Fibroblast of pulmonary artery (primary cell): ENCODE results near the gene ST8SIA1.
A peak's percentile ranks its signal among the peaks of the same experiment; 100 is the strongest.

Experiments used
- DNase-seq: peaks from one replicate; pipeline ENCODE4 v3.0.0-alpha.2; 2010; ENCODE audit warnings: low read depth
- H3K4me3 ChIP-seq: replicated peaks from 2 replicates; pipeline ENCODE4 v1.5.1; 2011; ENCODE audit warnings: low read depth, mild to moderate bottlenecking, control low read depth, low read length, moderate library complexity
- TF ChIP-seq, protein P1 (sequence below): IDR thresholded peaks from 2 replicates; pipeline ENCODE4 v1.5.1; 2011; ENCODE audit warnings: mild to moderate bottlenecking, control low read depth, low read length, inconsistent platforms; ENCODE audit errors: missing control alignments

ST8SIA1 gene

GRCh38 chr12:22272335-22273151 lies 62.0 kb downstream of the ST8SIA1 start:
- TF ChIP-seq, protein P1, sequence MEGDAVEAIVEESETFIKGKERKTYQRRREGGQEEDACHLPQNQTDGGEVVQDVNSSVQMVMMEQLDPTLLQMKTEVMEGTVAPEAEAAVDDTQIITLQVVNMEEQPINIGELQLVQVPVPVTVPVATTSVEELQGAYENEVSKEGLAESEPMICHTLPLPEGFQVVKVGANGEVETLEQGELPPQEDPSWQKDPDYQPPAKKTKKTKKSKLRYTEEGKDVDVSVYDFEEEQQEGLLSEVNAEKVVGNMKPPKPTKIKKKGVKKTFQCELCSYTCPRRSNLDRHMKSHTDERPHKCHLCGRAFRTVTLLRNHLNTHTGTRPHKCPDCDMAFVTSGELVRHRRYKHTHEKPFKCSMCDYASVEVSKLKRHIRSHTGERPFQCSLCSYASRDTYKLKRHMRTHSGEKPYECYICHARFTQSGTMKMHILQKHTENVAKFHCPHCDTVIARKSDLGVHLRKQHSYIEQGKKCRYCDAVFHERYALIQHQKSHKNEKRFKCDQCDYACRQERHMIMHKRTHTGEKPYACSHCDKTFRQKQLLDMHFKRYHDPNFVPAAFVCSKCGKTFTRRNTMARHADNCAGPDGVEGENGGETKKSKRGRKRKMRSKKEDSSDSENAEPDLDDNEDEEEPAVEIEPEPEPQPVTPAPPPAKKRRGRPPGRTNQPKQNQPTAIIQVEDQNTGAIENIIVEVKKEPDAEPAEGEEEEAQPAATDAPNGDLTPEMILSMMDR, result no peak
- H3K4me3 ChIP-seq, result no peak overlapping the region
- no peak for DNase-seq

DNA sequence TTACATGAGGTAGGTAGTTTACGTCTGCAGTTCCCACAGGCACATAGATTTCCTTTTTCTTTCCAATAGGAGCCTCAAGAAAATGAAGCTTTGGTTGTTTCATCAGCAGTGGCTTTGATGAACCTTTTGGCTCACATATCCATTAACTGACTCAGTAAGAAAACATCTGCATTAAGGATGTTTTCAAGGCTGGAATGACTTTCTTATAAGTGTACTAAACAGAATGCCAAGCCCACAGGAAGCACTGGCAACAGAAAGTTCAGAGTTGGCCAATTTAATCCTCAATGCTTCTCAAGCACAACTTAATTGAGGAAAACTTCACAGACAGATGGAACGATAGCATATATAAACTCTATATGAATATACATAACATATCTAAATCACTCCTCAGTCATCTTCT lies 63.5 kb downstream of the ST8SIA1 start:
- peak; percentile 88 for DNase-seq
- H3K4me3 ChIP-seq, result no peak overlapping the region
- TF ChIP-seq, protein P1, result no peak

DNA sequence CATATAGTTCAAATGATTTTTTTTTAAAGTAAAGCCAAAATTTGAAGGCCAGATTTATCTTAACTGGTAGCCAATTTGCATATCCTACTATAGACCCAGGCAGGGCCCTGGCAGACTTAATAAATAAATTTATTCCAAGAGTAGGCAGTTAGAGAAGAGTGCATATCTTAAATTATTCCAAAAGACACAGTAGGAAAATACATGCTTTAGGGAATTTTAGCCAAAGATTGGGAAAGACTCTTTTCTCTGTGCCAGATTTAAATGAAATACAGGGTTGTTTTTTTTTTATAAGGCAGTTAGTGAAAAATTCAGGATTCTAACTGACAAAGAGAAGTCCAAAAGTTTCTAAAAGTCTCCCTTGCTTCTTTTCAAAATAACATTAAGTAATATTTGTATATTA lies 65.5 kb downstream of the ST8SIA1 start:
- DNase-seq, result no peak
- TF ChIP-seq, protein P1, result no peak
- no peak overlapping the region for H3K4me3 ChIP-seq

GRCh38 chr12:22268406-22268805 lies 66.1 kb downstream of the ST8SIA1 start:
- no peak overlapping the region for H3K4me3 ChIP-seq
- DNase-seq, result no peak
- TF ChIP-seq, protein P1, result no peak

DNA sequence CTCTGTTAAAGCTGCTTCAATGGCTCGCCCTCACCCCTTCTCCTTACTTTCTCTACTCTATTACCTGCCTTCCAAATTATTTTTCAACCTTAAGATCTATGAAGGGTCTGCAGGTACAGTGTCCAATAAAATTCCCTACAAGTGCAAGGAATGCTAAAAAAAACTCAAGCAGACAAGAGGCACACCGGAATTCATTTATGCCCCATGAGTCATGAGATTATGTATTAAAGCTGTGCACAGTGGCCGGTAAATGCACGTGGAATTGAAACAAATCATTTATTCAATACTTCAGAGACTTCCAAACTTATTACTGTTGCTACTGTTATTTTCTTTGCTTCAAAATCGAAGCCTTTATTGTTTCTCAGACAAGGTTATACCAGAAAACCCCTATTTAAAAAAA lies 68.4 kb downstream of the ST8SIA1 start:
- DNase-seq, result no peak
- TF ChIP-seq, protein P1, result no peak
- no peak overlapping the region for H3K4me3 ChIP-seq

GRCh38 chr12:22264380-22264779 lies 70.1 kb downstream of the ST8SIA1 start:
- TF ChIP-seq, protein P1, result no peak
- H3K4me3 ChIP-seq, result no peak overlapping the region
- DNase-seq, result no peak

DNA sequence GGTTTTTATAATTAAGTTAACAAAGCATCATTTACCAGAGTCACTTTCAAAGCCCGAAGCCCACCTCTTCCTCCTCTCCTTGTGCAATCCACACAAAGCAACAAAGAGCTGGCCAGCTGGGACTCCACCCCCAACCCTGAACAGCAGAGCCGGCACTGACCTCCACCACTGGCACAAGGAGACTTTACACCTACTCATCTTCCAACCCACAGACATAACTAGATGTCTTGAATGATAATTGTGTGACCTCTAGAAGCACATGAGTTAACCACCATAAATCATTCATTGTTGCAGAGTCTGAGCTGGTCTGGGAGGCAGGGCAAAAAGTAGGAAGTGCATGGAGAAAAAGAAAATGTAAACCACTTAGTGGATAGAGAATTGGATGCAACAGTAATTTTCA lies 72.2 kb downstream of the ST8SIA1 start:
- no peak overlapping the region for H3K4me3 ChIP-seq
- no peak for DNase-seq
- TF ChIP-seq, protein P1, result no peak
